ENCODE measurements around the gene MACROD2. TPM values are rescaled to one million over a fixed set of nuclear protein-coding genes. Genes with fewer than 3 reads are reported as not detected.

The MACROD2 gene
- total and polyA plus RNA-seq, 2 experiments from 2014 or later: 2.8 to 4.3 TPM

- Mint-ChIP-seq H3K27ac (peak overlapping the region; percentile 12; the same call in 1 of the 2 replicates), H3K27me3 (ENCODE audit: insufficient read depth, low read depth, poor library complexity) (no peaks in the 10 kb centered on the region), H3K4me1 (peaks cover 34% of the 10 kb centered on the region), H3K9me3 (no peaks in the 10 kb centered on the region), H3K4me3 (no peak overlapping the region), H3K36me3 (ENCODE audit: low read depth) (no peaks in the 10 kb centered on the region)
- Histone ChIP-seq H3F3A (replicated peaks; ENCODE audit: low read depth) (no peaks in the 10 kb centered on the region), H3K4me2 (peak overlapping the region; percentile 6; the same call in 1 of the 2 replicates), H4K20me1 (replicated peaks; ENCODE audit: insufficient read depth) (no peaks in the 10 kb centered on the region), H3K36me3 (ENCODE audit: insufficient read depth) (no peaks in the 10 kb centered on the region), H3K4me3 (no peak overlapping the region), H3K4me1 (ENCODE audit: insufficient read depth) (peaks cover 27% of the 10 kb centered on the region; the same call in 1 of the 2 replicates), H3K27me3 (ENCODE audit: insufficient read depth) (no peaks in the 10 kb centered on the region), H2AFZ (no peak overlapping the region), H3K27ac (ENCODE audit: low read depth) (no peak overlapping the region), H3K79me2 (replicated peaks; ENCODE audit: insufficient read depth) (no peaks in the 10 kb centered on the region), H3K9me2 (ENCODE audit: insufficient read depth) (no peaks in the 10 kb centered on the region)
- ATAC-seq (no peak), DNase-seq (ENCODE audit: low spot score) (peak; percentile 23)
- TF ChIP-seq, protein P1, sequence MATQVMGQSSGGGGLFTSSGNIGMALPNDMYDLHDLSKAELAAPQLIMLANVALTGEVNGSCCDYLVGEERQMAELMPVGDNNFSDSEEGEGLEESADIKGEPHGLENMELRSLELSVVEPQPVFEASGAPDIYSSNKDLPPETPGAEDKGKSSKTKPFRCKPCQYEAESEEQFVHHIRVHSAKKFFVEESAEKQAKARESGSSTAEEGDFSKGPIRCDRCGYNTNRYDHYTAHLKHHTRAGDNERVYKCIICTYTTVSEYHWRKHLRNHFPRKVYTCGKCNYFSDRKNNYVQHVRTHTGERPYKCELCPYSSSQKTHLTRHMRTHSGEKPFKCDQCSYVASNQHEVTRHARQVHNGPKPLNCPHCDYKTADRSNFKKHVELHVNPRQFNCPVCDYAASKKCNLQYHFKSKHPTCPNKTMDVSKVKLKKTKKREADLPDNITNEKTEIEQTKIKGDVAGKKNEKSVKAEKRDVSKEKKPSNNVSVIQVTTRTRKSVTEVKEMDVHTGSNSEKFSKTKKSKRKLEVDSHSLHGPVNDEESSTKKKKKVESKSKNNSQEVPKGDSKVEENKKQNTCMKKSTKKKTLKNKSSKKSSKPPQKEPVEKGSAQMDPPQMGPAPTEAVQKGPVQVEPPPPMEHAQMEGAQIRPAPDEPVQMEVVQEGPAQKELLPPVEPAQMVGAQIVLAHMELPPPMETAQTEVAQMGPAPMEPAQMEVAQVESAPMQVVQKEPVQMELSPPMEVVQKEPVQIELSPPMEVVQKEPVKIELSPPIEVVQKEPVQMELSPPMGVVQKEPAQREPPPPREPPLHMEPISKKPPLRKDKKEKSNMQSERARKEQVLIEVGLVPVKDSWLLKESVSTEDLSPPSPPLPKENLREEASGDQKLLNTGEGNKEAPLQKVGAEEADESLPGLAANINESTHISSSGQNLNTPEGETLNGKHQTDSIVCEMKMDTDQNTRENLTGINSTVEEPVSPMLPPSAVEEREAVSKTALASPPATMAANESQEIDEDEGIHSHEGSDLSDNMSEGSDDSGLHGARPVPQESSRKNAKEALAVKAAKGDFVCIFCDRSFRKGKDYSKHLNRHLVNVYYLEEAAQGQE (IDR thresholded peaks at IDR 0.05; ENCODE audit: unreplicated experiment): no peak
- TF ChIP-seq POLR2AphosphoS5 (IDR thresholded peaks at IDR 0.05; ENCODE audit: low read depth) (no peak), CTCF (conservative IDR thresholded peaks at IDR 0.05; ENCODE audit: low read depth in 2 of 2) (no peak), JUNB (IDR thresholded peaks at IDR 0.05; ENCODE audit: unreplicated experiment) (no peak), ZNF462 (CRISPR knock-in tag; IDR thresholded peaks at IDR 0.05) (no peak), ZNF331 (CRISPR knock-in tag; IDR thresholded peaks at IDR 0.05; ENCODE audit: low read depth) (no peak), ZNF114 (CRISPR knock-in tag; IDR thresholded peaks at IDR 0.05) (no peak), CREB1 (CRISPR knock-in tag; IDR thresholded peaks at IDR 0.05; ENCODE audit: low read depth) (no peak)
- TF ChIP-seq, protein P2, sequence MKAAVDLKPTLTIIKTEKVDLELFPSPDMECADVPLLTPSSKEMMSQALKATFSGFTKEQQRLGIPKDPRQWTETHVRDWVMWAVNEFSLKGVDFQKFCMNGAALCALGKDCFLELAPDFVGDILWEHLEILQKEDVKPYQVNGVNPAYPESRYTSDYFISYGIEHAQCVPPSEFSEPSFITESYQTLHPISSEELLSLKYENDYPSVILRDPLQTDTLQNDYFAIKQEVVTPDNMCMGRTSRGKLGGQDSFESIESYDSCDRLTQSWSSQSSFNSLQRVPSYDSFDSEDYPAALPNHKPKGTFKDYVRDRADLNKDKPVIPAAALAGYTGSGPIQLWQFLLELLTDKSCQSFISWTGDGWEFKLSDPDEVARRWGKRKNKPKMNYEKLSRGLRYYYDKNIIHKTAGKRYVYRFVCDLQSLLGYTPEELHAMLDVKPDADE (IDR thresholded peaks at IDR 0.05): no peak
Measured at GRCh38 chr20:15220778-15221565, 1225.7 kb downstream of the MACROD2 start.

Measured in GM23338 (cell line).